Measurements from ENCODE around the gene MYL12A.

GRCh38 chr18:3269241-3269913 lies 21.8 kb downstream of the MYL12A start:
- TF ChIP-seq CTCF (IDR thresholded peaks at IDR 0.05), result no peak
- no peak for TF ChIP-seq USF2 (CRISPR knock-in tag; IDR thresholded peaks at IDR 0.05)
- no peak for TF ChIP-seq ZSCAN18 (CRISPR knock-in tag; IDR thresholded peaks at IDR 0.05)
- TF ChIP-seq JUN (CRISPR knock-in tag; IDR thresholded peaks at IDR 0.05), result no peak
- TF ChIP-seq ZNF532 (CRISPR knock-in tag; IDR thresholded peaks at IDR 0.05; ENCODE audit: borderline replicate concordance), result no peak
- no peak for TF ChIP-seq MAX (CRISPR knock-in tag; IDR thresholded peaks at IDR 0.05)
- TF ChIP-seq OVOL2 (CRISPR knock-in tag; IDR thresholded peaks at IDR 0.05; ENCODE audit: borderline replicate concordance), result no peak
- TF ChIP-seq ZBTB43 (CRISPR knock-in tag; IDR thresholded peaks at IDR 0.05), result no peak
- no peak for TF ChIP-seq CREM (CRISPR knock-in tag; IDR thresholded peaks at IDR 0.05)
- TF ChIP-seq ESRRA (CRISPR knock-in tag; IDR thresholded peaks at IDR 0.05; ENCODE audit: borderline replicate concordance), result no peak
- TF ChIP-seq ATF1 (CRISPR knock-in tag; IDR thresholded peaks at IDR 0.05), result no peak
- TF ChIP-seq CBFB (CRISPR knock-in tag; IDR thresholded peaks at IDR 0.05; ENCODE audit: low read depth), result no peak
- TF ChIP-seq FOXK1 (CRISPR knock-in tag; IDR thresholded peaks at IDR 0.05), result no peak
